K562 (cell line): ENCODE results near the gene PELI3. TPM values are rescaled to one million over a fixed set of nuclear protein-coding genes. Genes with fewer than 3 reads are reported as not detected.

Source experiments
- BRF1 ChIP-seq: IDR thresholded peaks from 3 replicates; pipeline ENCODE4 v1.6.1; 2011; ENCODE audit warnings: borderline replicate concordance, mild to moderate bottlenecking; ENCODE audit not compliant: insufficient read length; ENCODE audit errors: extremely low read depth
- ETV5 ChIP-seq: sonication (generic); formaldehyde crosslinking; IDR thresholded peaks from 2 replicates; pipeline ENCODE4 v1.4.0; 2020; ENCODE audit warnings: low read depth, mild to moderate bottlenecking, missing genetic modification reagents
- GATA2 ChIP-seq: sonication (generic); formaldehyde crosslinking; IDR thresholded peaks from 2 replicates; pipeline ENCODE4 v1.4.0; 2020; ENCODE audit warnings: mild to moderate bottlenecking, missing genetic modification reagents
- GTF2A2 ChIP-seq: IDR thresholded peaks from 2 replicates; pipeline ENCODE4 v1.6.1; 2016; ENCODE audit warnings: mild to moderate bottlenecking, missing genetic modification characterization, missing compliant biosample characterization
- HDGF ChIP-seq: fragments of 450-650 bp; IDR thresholded peaks from 2 replicates; pipeline ENCODE4 v1.6.1; 2016
- KAT2B ChIP-seq: IDR thresholded peaks from one replicate; pipeline ENCODE4 v1.6.1; 2012; ENCODE audit warnings: low read depth, mild to moderate bottlenecking, control low read depth, inconsistent platforms, low read length, moderate library complexity
- PHF20 ChIP-seq: fragments of 450-650 bp; IDR thresholded peaks from 2 replicates; pipeline ENCODE4 v1.6.1; 2018; ENCODE audit not compliant: partially characterized antibody
- RBM22 ChIP-seq: fragments of 200-400 bp; formaldehyde crosslinking; IDR thresholded peaks from 2 replicates; pipeline ENCODE4 v1.6.1; 2018; ENCODE audit warnings: low read length, low read depth; ENCODE audit not compliant: poor library complexity, severe bottlenecking
- SAP30 ChIP-seq: fragments of 200-600 bp; sonication (generic); IDR thresholded peaks from 2 replicates; pipeline ENCODE4 v1.6.1; 2012; ENCODE audit warnings: borderline replicate concordance, low read depth, mild to moderate bottlenecking, moderate library complexity, low read length, control low read depth, inconsistent platforms; ENCODE audit not compliant: insufficient read depth, poor library complexity, severe bottlenecking
- SIN3A ChIP-seq, 2 experiments: fragments of 150-350 bp in 1 of 2; IDR thresholded peaks; 2 replicates each; pipeline ENCODE4 v1.6.1; 2011 to 2016; ENCODE audit warnings: borderline replicate concordance in 2 of 2, low read depth in 2 of 2, low read length in 2 of 2, mild to moderate bottlenecking in 2 of 2, moderate library complexity in 2 of 2; ENCODE audit not compliant: control insufficient read depth in 1 of 2
- TBP ChIP-seq: optimal IDR thresholded peaks from 2 replicates; pipeline ENCODE3; 2011; ENCODE audit warnings: low read depth, low read length, improper control_type of control experiment
- ZBTB49 ChIP-seq: sonication (generic); formaldehyde crosslinking; IDR thresholded peaks from 2 replicates; pipeline ENCODE4 v1.8.0; 2022; ENCODE audit warnings: missing genetic modification reagents, mild to moderate bottlenecking, borderline replicate concordance
- ZNF143 ChIP-seq: sonication (generic); formaldehyde crosslinking; IDR thresholded peaks from 2 replicates; pipeline ENCODE4 v1.9.0; 2022; ENCODE audit warnings: mild to moderate bottlenecking, missing genetic modification reagents
- ZNF212 ChIP-seq: fragments of 450-650 bp; formaldehyde crosslinking; IDR thresholded peaks from 2 replicates; pipeline ENCODE4 v1.4.0; 2020; ENCODE audit warnings: mild to moderate bottlenecking
- ZNF707 ChIP-seq: fragments of 250-450 bp; sonication (Bioruptor Pico); conservative IDR thresholded peaks from 2 replicates; pipeline ENCODE4 v1.8.0; 2022; ENCODE audit warnings: inconsistent platforms, mild to moderate bottlenecking, moderate library complexity
- polyA plus RNA-seq, 8 experiments: library from polyadenylated mRNA; depleted of rRNA in 4 of 8; stranded (reverse) in 5 of 8; unstranded in 3 of 8; fragments of >200 nt; fragmentation: Nextera tagmentation in 2 of 8; fragmentation: Illumina TruSeq in 1 of 8; extraction: Ambion mirVana in 2 of 8; extraction: Trizol in 1 of 8; gene quantifications; 2 replicates each; pipeline versions ENCODE4 v1.2.1 to v1.2.3, GENCODE V29; 2011 to 2014; ENCODE audit warnings: inconsistent platforms in 1 of 8, missing spikeins in 1 of 8
- total RNA-seq, 7 experiments: library from RNA; depleted of rRNA in 6 of 7; stranded (reverse); fragments of >200 nt in 6 of 7; fragmentation: Illumina TruSeq in 2 of 7; extraction: Trizol in 2 of 7; gene quantifications; 2 replicates each; pipeline versions ENCODE4 v1.2.1 to v1.2.3, GENCODE V29; 2011 to 2021; ENCODE audit warnings: low replicate concordance in 1 of 7
- TF ChIP-seq, protein P1 (sequence below): fragments of 250-450 bp; sonication (Bioruptor Pico); IDR thresholded peaks from 2 replicates; pipeline ENCODE4 v1.4.0; 2020; ENCODE audit warnings: mild to moderate bottlenecking, moderate library complexity, borderline replicate concordance
- TF ChIP-seq, protein P2 (sequence below): fragments of 450-650 bp; formaldehyde crosslinking; conservative IDR thresholded peaks from 2 replicates; pipeline ENCODE4 v1.4.0; 2022; ENCODE audit warnings: mild to moderate bottlenecking, missing genetic modification characterization
- TF ChIP-seq, protein P3 (sequence below): fragments of 250-450 bp; sonication (Bioruptor Pico); IDR thresholded peaks from 2 replicates; pipeline ENCODE4 v1.8.0; 2021; ENCODE audit warnings: borderline replicate concordance, mild to moderate bottlenecking, moderate library complexity; ENCODE audit not compliant: poor library complexity, severe bottlenecking

PELI3 gene
- total and polyA plus RNA-seq, 9 of the 15 experiments (the other 6 are each of a cell fraction or from before 2014, with no cell fraction given): 0.17 to 4.2 (median 1.9) TPM

- TF ChIP-seq TBP (peak; percentile 76), ZNF212 (CRISPR knock-in tag) (no peak), ZNF707 (no peak), PHF20 (peak; percentile 91), KAT2B (no peak), SAP30 (peak; percentile 87), RBM22 (no peak), SIN3A (IDR thresholded peaks at IDR 0.05; ENCODE audit: borderline replicate concordance in 2 of 2, control insufficient read depth in 1 of 2, low read depth in 2 of 2, low read length in 2 of 2) (peak; percentile 37 to 95; a peak in 3 of 4 replicates), HDGF (no peak), ZBTB49 (CRISPR knock-in tag) (no peak), ZNF143 (CRISPR knock-in tag) (no peak), ETV5 (CRISPR knock-in tag) (no peak; the same call in 1 of the 2 replicates), GTF2A2 (0 out of 2 replicates have a peak, but pooled peaks have one; percentile 22), BRF1 (no peak), GATA2 (no peak)
- TF ChIP-seq, protein P1, sequence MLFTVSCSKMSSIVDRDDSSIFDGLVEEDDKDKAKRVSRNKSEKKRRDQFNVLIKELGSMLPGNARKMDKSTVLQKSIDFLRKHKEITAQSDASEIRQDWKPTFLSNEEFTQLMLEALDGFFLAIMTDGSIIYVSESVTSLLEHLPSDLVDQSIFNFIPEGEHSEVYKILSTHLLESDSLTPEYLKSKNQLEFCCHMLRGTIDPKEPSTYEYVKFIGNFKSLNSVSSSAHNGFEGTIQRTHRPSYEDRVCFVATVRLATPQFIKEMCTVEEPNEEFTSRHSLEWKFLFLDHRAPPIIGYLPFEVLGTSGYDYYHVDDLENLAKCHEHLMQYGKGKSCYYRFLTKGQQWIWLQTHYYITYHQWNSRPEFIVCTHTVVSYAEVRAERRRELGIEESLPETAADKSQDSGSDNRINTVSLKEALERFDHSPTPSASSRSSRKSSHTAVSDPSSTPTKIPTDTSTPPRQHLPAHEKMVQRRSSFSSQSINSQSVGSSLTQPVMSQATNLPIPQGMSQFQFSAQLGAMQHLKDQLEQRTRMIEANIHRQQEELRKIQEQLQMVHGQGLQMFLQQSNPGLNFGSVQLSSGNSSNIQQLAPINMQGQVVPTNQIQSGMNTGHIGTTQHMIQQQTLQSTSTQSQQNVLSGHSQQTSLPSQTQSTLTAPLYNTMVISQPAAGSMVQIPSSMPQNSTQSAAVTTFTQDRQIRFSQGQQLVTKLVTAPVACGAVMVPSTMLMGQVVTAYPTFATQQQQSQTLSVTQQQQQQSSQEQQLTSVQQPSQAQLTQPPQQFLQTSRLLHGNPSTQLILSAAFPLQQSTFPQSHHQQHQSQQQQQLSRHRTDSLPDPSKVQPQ (CRISPR knock-in tag): no peak
- TF ChIP-seq, protein P2, sequence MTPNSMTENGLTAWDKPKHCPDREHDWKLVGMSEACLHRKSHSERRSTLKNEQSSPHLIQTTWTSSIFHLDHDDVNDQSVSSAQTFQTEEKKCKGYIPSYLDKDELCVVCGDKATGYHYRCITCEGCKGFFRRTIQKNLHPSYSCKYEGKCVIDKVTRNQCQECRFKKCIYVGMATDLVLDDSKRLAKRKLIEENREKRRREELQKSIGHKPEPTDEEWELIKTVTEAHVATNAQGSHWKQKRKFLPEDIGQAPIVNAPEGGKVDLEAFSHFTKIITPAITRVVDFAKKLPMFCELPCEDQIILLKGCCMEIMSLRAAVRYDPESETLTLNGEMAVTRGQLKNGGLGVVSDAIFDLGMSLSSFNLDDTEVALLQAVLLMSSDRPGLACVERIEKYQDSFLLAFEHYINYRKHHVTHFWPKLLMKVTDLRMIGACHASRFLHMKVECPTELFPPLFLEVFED (CRISPR knock-in tag): 0 out of 2 replicates have a peak, but pooled peaks have one; percentile 44
- TF ChIP-seq, protein P3, sequence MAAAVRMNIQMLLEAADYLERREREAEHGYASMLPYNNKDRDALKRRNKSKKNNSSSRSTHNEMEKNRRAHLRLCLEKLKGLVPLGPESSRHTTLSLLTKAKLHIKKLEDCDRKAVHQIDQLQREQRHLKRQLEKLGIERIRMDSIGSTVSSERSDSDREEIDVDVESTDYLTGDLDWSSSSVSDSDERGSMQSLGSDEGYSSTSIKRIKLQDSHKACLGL: no peak
Observed at GRCh38 chr11:66480117-66480938, 13.6 kb downstream of the PELI3 start, which contains the start of gene DPP3 (continued).
